A673 (cell line): Measurements from ENCODE around the gene PALMD. TPM values are rescaled to one million over a fixed set of nuclear protein-coding genes. Genes with fewer than 3 reads are reported as not detected.
A peak's percentile ranks its signal among the peaks of the same experiment; 100 is the strongest.

Experiments
- BruUV-seq: library from RNA; stranded (reverse); fragments of 400-500 nt; replicated peaks from 2 replicates; lab custom pipeline; 2021; lab: Mats Ljungman, UMichigan
- CTCF ChIA-PET: fragments of 300-600 bp; sonication (Branson Sonifier 250); formaldehyde crosslinking; loops from one replicate; lab custom pipeline; 2022; ENCODE audit warnings: antibody characterized with exemption; lab: Charles Lee
- POLR2A ChIA-PET: fragments of 300-600 bp; sonication (Branson Sonifier 250); formaldehyde crosslinking; loops from one replicate; lab custom pipeline; 2022; ENCODE audit warnings: antibody characterized with exemption; ENCODE audit not compliant: low non-redundant PET; lab: Charles Lee
- DNase-seq: peaks from one replicate; pipeline ENCODE4 v3.0.0-alpha.2; 2015; ENCODE audit warnings: low spot score
- H3K27ac ChIP-seq: fragments of 200-600 bp; sonication (generic); 2 replicates; pipeline ENCODE4 v1.5.1; 2016; ENCODE audit warnings: mixed run types, low read depth, mild to moderate bottlenecking, mixed read lengths, antibody characterized with exemption, low read length; ENCODE audit not compliant: poor library complexity, severe bottlenecking
- H3K27me3 ChIP-seq: fragments of 200-600 bp; sonication (generic); replicated peaks from 2 replicates; pipeline ENCODE4 v1.6.1; 2017; ENCODE audit warnings: mixed run types, low read depth, mild to moderate bottlenecking, mixed read lengths, antibody characterized with exemption, low read length; ENCODE audit not compliant: insufficient read depth, poor library complexity
- H3K36me3 ChIP-seq: fragments of 200-600 bp; sonication (generic); 2 replicates; pipeline ENCODE4 v1.6.1; 2016; ENCODE audit warnings: mixed run types, mild to moderate bottlenecking, mixed read lengths, antibody characterized with exemption, low read length; ENCODE audit not compliant: insufficient read depth, poor library complexity, severe bottlenecking
- H3K4me1 ChIP-seq: fragments of 200-600 bp; sonication (generic); 2 replicates; pipeline ENCODE4 v1.6.1; 2017; ENCODE audit warnings: mixed run types, mild to moderate bottlenecking, mixed read lengths, antibody characterized with exemption, low read length; ENCODE audit not compliant: insufficient read depth, poor library complexity, severe bottlenecking
- H3K4me3 ChIP-seq: fragments of 200-600 bp; sonication (generic); 2 replicates; pipeline ENCODE4 v1.5.1; 2016; ENCODE audit warnings: low read depth, mixed run types, mild to moderate bottlenecking, mixed read lengths, low read length; ENCODE audit not compliant: poor library complexity, severe bottlenecking
- H3K9me3 ChIP-seq: fragments of 200-600 bp; sonication (generic); 2 replicates; pipeline ENCODE4 v1.6.1; 2016; ENCODE audit warnings: mixed run types, low read depth, mild to moderate bottlenecking, mixed read lengths, antibody characterized with exemption, low read length; ENCODE audit not compliant: poor library complexity, severe bottlenecking
- EZH2 ChIP-seq: fragments of 200-600 bp; sonication (generic); IDR thresholded peaks from 2 replicates; pipeline ENCODE4 v1.6.1; 2017; ENCODE audit warnings: borderline replicate concordance, low read depth, mild to moderate bottlenecking, mixed read lengths, antibody characterized with exemption, low read length; ENCODE audit not compliant: poor library complexity, severe bottlenecking
- intact Hi-C: fragments of 100-400 bp; cut with micrococcal nuclease; formaldehyde crosslinking; loops from one replicate; pipeline ENCODE4 v1.10.0; 2022; ENCODE audit not compliant: unreplicated experiment
- total RNA-seq: library from RNA; stranded (reverse); gene quantifications from 2 replicates; pipeline ENCODE4 v1.2.3, GENCODE V29; 2021
- TF ChIP-seq, protein P1 (sequence below): fragments of 300-800, 200-600 bp; sonication (generic); conservative IDR thresholded peaks from 2 replicates; pipeline ENCODE4 v1.5.1; 2017; ENCODE audit warnings: low read depth, mild to moderate bottlenecking, antibody characterized with exemption, low read length, moderate library complexity, mixed read lengths

The PALMD gene
- total RNA-seq, 1 experiment from 2014 or later: not detected

DNA sequence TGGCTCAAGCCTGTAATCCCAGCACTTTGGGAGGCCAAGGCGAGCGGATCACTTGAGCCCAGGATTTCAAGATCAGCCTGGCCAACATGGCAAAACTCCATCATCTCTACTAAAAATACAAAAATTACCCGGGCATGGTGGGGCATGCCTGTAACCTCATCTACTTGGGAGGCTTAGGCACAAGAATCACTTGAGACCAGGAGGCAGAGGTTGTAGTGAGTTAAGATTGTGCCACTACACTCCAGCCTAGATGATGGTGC, 12.0 kb downstream of the PALMD start:
- intact Hi-C loops: no loop called here
- H3K4me3 ChIP-seq: no peak overlapping the region
- CTCF ChIA-PET: no interaction called here
- no peak for DNase-seq
- no peaks in the 10 kb centered on the region for H3K36me3 ChIP-seq
- H3K4me1 ChIP-seq: peaks cover 5% of the 10 kb centered on the region
- BruUV-seq: no TSS peak
- no peak for TF ChIP-seq EZH2
- TF ChIP-seq, protein P1, sequence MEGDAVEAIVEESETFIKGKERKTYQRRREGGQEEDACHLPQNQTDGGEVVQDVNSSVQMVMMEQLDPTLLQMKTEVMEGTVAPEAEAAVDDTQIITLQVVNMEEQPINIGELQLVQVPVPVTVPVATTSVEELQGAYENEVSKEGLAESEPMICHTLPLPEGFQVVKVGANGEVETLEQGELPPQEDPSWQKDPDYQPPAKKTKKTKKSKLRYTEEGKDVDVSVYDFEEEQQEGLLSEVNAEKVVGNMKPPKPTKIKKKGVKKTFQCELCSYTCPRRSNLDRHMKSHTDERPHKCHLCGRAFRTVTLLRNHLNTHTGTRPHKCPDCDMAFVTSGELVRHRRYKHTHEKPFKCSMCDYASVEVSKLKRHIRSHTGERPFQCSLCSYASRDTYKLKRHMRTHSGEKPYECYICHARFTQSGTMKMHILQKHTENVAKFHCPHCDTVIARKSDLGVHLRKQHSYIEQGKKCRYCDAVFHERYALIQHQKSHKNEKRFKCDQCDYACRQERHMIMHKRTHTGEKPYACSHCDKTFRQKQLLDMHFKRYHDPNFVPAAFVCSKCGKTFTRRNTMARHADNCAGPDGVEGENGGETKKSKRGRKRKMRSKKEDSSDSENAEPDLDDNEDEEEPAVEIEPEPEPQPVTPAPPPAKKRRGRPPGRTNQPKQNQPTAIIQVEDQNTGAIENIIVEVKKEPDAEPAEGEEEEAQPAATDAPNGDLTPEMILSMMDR: no peak
- POLR2A ChIA-PET: no interaction called here
- no peak overlapping the region for H3K27ac ChIP-seq
- H3K27me3 ChIP-seq: no peaks in the 10 kb centered on the region
- H3K9me3 ChIP-seq: no peaks in the 10 kb centered on the region

DNA sequence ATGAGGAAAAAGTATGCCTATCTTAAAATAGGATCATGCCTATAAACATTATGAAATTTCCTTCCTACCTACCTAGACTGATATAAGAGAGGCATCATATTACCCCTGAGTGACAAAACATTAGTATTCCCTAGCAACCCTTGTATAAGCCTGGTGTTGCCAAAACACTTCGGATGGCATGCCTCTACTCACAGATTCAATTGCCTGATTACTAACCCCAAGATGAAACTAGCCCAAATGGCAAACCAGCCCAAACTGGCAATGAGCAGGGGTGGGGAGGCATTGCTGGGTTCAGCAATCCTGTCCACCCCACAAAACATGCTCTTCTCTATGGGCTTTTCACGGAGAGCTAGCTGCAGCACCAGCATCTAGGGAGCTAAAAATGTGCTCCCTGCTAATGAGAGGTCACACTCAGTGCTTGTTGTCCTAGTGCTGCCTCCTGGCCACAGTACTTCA, 13.9 kb downstream of the PALMD start:
- CTCF ChIA-PET: no interaction called here
- TF ChIP-seq, protein P1: no peak
- no peak for TF ChIP-seq EZH2
- DNase-seq: peak; percentile 13
- H3K27ac ChIP-seq: no peak overlapping the region
- H3K9me3 ChIP-seq: no peaks in the 10 kb centered on the region
- H3K4me3 ChIP-seq: no peak overlapping the region
- BruUV-seq: no TSS peak
- no peaks in the 10 kb centered on the region for H3K27me3 ChIP-seq
- H3K36me3 ChIP-seq: no peaks in the 10 kb centered on the region
- POLR2A ChIA-PET: no interaction called here
- intact Hi-C loops: no loop called here
- peaks cover 5% of the 10 kb centered on the region for H3K4me1 ChIP-seq

DNA sequence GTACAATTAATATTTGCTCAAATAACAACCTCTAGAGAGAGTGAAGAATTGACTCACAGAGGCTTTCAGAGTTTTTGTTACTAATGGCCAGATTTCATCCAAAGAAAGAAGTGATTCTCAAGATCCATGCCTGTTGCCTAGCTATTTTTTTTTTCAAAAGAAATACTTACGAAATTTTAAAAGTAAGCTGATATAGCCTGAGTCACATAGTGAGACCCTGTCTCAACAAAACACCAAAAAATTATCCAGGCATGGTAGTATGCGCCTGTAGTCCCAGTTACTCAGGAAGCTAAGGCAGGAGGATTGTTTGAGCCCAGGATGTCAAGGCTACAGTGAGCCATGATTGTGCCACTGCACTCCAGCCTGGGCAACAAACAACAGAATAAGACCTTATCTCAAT, 14.6 kb downstream of the PALMD start:
- peaks cover 5% of the 10 kb centered on the region for H3K4me1 ChIP-seq
- intact Hi-C loops: no loop called here
- H3K36me3 ChIP-seq: no peaks in the 10 kb centered on the region
- no peak for TF ChIP-seq EZH2
- TF ChIP-seq, protein P1: no peak
- DNase-seq: no peak
- H3K9me3 ChIP-seq: no peaks in the 10 kb centered on the region
- no peak overlapping the region for H3K27ac ChIP-seq
- POLR2A ChIA-PET: no interaction called here
- H3K4me3 ChIP-seq: no peak overlapping the region
- BruUV-seq: no TSS peak
- H3K27me3 ChIP-seq: no peaks in the 10 kb centered on the region
- CTCF ChIA-PET: no interaction called here
